ENCODE data around the gene POLR1A. TPM values are rescaled to one million over a fixed set of nuclear protein-coding genes. Genes with fewer than 3 reads are reported as not detected.
A peak's percentile ranks its signal among the peaks of the same experiment; 100 is the strongest.

POLR1A gene
- total and polyA plus RNA-seq, 2 of the 13 experiments (the other 11 are each of a cell fraction or from before 2014, with no cell fraction given) = 7.2 to 39.9 TPM

DNA sequence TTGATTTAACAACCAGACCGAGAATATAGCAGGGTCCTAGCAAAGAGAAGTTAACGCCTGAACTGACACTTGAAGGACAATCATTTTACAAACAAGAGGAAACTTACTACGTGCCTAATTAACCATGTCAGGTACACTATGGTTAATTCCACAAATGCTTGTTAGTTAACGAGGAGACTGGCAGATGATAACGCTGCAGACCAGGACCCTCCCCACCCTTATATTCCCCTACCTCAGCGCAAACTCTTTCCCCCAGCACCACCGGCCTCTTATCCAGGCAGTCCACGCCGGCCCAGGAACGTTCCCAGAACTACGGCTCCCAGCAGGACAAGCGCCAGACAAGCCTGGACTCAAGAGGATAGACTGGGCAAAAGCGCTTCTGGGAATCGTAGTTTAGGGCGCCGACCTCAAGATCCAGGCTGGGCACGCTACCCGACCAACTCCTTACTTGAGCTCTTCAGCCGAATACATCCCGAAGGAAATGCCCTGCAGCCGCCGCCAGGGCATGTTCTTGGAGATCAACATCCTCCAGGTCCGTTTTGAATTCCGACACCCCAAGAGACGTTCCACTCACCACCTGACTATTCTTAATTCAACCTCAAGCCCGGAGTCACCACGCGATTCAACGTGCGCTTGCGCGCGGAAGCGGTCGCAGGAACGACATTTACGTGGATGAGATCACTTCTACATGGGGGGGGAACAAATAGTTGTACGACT lies at the start of gene POLR1A (continued):
- TF ChIP-seq DNMT3B (CRISPR knock-in tag; conservative IDR thresholded peaks at IDR 0.05) = no peak
- TF ChIP-seq KDM5B (CRISPR knock-in tag; IDR thresholded peaks at IDR 0.05; ENCODE audit: borderline replicate concordance) = no peak
- TF ChIP-seq YEATS4 (CRISPR knock-in tag; IDR thresholded peaks at IDR 0.05; ENCODE audit: borderline replicate concordance) = peak; percentile 86
- TF ChIP-seq, protein P1, sequence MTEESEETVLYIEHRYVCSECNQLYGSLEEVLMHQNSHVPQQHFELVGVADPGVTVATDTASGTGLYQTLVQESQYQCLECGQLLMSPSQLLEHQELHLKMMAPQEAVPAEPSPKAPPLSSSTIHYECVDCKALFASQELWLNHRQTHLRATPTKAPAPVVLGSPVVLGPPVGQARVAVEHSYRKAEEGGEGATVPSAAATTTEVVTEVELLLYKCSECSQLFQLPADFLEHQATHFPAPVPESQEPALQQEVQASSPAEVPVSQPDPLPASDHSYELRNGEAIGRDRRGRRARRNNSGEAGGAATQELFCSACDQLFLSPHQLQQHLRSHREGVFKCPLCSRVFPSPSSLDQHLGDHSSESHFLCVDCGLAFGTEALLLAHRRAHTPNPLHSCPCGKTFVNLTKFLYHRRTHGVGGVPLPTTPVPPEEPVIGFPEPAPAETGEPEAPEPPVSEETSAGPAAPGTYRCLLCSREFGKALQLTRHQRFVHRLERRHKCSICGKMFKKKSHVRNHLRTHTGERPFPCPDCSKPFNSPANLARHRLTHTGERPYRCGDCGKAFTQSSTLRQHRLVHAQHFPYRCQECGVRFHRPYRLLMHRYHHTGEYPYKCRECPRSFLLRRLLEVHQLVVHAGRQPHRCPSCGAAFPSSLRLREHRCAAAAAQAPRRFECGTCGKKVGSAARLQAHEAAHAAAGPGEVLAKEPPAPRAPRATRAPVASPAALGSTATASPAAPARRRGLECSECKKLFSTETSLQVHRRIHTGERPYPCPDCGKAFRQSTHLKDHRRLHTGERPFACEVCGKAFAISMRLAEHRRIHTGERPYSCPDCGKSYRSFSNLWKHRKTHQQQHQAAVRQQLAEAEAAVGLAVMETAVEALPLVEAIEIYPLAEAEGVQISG (CRISPR knock-in tag; IDR thresholded peaks at IDR 0.05) = peak; percentile 62
- TF ChIP-seq NR2C2 (CRISPR knock-in tag; IDR thresholded peaks at IDR 0.05; ENCODE audit: borderline replicate concordance) = no peak
- TF ChIP-seq TOE1 (CRISPR knock-in tag; IDR thresholded peaks at IDR 0.05) = 0 out of 2 replicates have a peak, but pooled peaks have one; percentile 0
- peak; percentile 85 for TF ChIP-seq MYC (CRISPR knock-in tag; IDR thresholded peaks at IDR 0.05; ENCODE audit: borderline replicate concordance)
- TF ChIP-seq ZNF878 (CRISPR knock-in tag; IDR thresholded peaks at IDR 0.05) = no peak
- no peak for TF ChIP-seq NCOA2 (CRISPR knock-in tag; IDR thresholded peaks at IDR 0.05)
- TF ChIP-seq SOX13 (IDR thresholded peaks at IDR 0.05) = no peak
- no peak for TF ChIP-seq SOX13 (CRISPR knock-in tag; conservative IDR thresholded peaks at IDR 0.05 in 1 of 2, IDR thresholded peaks at IDR 0.05 in 1 of 2)
- 0 out of 2 replicates have a peak, but pooled peaks have one; percentile 73 for TF ChIP-seq ZNF136 (CRISPR knock-in tag; IDR thresholded peaks at IDR 0.05; ENCODE audit: low read depth)
- TF ChIP-seq ZNF83 (CRISPR knock-in tag; IDR thresholded peaks at IDR 0.05; ENCODE audit: borderline replicate concordance) = 0 out of 2 replicates have a peak, but pooled peaks have one; percentile 66
- no peak for TF ChIP-seq PBX3 (CRISPR knock-in tag; IDR thresholded peaks at IDR 0.05; ENCODE audit: borderline replicate concordance)
- no peak for TF ChIP-seq ZNF703 (CRISPR knock-in tag; IDR thresholded peaks at IDR 0.05; ENCODE audit: borderline replicate concordance)
- no peak for TF ChIP-seq ZNF720 (CRISPR knock-in tag; IDR thresholded peaks at IDR 0.05)
- 0 out of 2 replicates have a peak, but pooled peaks have one; percentile 39 for TF ChIP-seq ZNF33B (CRISPR knock-in tag; IDR thresholded peaks at IDR 0.05)
- TF ChIP-seq, protein P2, sequence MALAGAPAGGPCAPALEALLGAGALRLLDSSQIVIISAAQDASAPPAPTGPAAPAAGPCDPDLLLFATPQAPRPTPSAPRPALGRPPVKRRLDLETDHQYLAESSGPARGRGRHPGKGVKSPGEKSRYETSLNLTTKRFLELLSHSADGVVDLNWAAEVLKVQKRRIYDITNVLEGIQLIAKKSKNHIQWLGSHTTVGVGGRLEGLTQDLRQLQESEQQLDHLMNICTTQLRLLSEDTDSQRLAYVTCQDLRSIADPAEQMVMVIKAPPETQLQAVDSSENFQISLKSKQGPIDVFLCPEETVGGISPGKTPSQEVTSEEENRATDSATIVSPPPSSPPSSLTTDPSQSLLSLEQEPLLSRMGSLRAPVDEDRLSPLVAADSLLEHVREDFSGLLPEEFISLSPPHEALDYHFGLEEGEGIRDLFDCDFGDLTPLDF (CRISPR knock-in tag; IDR thresholded peaks at IDR 0.05) = no peak
- no peak for TF ChIP-seq KDM1A (CRISPR knock-in tag; IDR thresholded peaks at IDR 0.05)
- TF ChIP-seq PHF5A (CRISPR knock-in tag; IDR thresholded peaks at IDR 0.05; ENCODE audit: low read depth, unreplicated experiment) = no peak
- TF ChIP-seq MEIS2 (CRISPR knock-in tag; IDR thresholded peaks at IDR 0.05) = no peak
- peak; percentile 40 for TF ChIP-seq MIER3 (CRISPR knock-in tag; IDR thresholded peaks at IDR 0.05; ENCODE audit: borderline replicate concordance)
- no peak for TF ChIP-seq ZNF569 (CRISPR knock-in tag; IDR thresholded peaks at IDR 0.05; ENCODE audit: borderline replicate concordance)
- TF ChIP-seq, protein P3, sequence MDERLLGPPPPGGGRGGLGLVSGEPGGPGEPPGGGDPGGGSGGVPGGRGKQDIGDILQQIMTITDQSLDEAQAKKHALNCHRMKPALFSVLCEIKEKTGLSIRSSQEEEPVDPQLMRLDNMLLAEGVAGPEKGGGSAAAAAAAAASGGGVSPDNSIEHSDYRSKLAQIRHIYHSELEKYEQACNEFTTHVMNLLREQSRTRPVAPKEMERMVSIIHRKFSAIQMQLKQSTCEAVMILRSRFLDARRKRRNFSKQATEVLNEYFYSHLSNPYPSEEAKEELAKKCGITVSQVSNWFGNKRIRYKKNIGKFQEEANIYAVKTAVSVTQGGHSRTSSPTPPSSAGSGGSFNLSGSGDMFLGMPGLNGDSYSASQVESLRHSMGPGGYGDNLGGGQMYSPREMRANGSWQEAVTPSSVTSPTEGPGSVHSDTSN (CRISPR knock-in tag; IDR thresholded peaks at IDR 0.05) = no peak
- TF ChIP-seq ZNF709 (CRISPR knock-in tag; IDR thresholded peaks at IDR 0.05) = peak; percentile 14; the same call in 1 of the 2 replicates
